ENCODE results near the gene DRC7.
"Not testable (repeated sequence)": the region's sequence is repeated elsewhere in the genome, so short reads cannot be mapped to it uniquely, and the experiment has no call there.

DRC7 gene

DNA sequence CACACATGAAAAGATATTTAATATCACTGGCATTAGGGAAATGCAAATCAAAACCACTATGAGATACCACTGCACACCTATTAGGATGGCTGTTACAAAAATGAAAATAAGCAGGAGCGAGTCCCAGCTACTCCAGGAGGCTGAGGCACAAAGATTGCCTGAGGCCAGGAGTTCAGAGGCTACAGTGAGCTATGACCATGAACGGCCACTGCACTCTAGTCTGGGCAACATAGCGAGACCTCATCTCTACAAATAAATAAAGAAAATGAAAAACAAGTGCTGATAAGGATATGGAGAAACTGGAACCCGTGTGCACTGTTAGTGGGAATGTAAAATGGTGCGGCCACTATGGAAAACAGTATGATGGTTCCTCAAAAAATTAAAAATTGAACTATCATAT, 84.1 kb downstream of the DRC7 start:
- H3K27ac ChIP-seq = no peak overlapping the region
- H3K36me3 ChIP-seq (ENCODE audit: insufficient read depth, low read length) = no peaks in the 10 kb centered on the region; the same call in 1 of the 2 replicates
- no peak overlapping the region for H3K4me3 ChIP-seq
- no peaks in the 10 kb centered on the region for H3K9me3 ChIP-seq (ENCODE audit: low read depth, low read length)
- TF ChIP-seq FOXP2 (optimal IDR thresholded peaks at IDR 0.05; ENCODE audit: control extremely low read depth, extremely low read length, insufficient read depth) (no peak), EZH2 (IDR thresholded peaks at IDR 0.05) (no peak), POLR2AphosphoS5 (IDR thresholded peaks at IDR 0.05; ENCODE audit: borderline replicate concordance, low read depth, low read length) (no peak)
- no peak overlapping the region for H3K9ac ChIP-seq (ENCODE audit: insufficient read length)
- no peak for DNase-seq (ENCODE audit: low read depth, low spot score)

DNA sequence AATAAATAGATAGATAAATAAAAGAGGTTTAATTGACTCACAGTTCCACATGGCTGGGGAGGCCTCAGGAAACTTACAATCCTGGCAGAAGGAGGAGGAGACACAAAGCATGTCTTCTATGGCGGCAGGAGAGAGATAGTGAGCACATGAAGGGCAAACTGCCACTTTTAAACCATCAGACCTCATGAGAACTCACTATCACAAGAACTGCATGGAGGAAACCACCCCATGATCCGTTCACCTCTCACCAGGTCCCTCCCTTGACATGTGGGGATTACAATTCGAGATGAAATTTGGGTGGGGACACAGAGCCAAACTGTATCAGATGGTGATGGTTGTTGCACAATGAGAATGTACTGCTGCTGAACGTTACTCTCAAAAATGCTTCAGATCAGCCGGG, 85.2 kb downstream of the DRC7 start:
- H3K27ac ChIP-seq; H3K36me3 ChIP-seq (ENCODE audit: insufficient read depth, low read length); H3K9me3 ChIP-seq (ENCODE audit: low read depth, low read length); DNase-seq (ENCODE audit: low read depth, low spot score); H3K9ac ChIP-seq (ENCODE audit: insufficient read length); H3K4me3 ChIP-seq: not testable (repeated sequence)

DNA sequence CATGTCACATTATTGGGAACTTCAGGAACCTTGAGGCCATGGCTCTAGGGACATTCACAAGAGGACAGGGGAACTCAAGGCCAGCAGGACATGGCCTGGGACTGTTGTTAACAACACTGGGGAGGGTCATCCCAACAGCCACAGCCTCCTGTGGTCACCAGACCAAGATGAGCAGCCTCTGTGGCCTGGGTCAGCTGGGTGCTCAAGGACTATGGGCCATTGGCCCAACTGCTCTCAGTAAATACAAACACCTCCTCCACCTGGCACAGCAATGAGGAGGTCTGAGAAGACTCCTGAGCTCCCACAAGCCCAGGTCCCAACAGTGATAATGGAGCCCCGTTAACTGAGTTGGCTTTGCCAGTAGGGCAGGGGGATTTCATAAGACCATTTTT, 86.7 kb downstream of the DRC7 start:
- Histone ChIP-seq H3K9ac (ENCODE audit: insufficient read length) (no peak overlapping the region), H3K27ac (no peak overlapping the region), H3K36me3 (ENCODE audit: insufficient read depth, low read length) (no peaks in the 10 kb centered on the region; the same call in 1 of the 2 replicates), H3K4me3 (no peak overlapping the region), H3K9me3 (ENCODE audit: low read depth, low read length) (no peaks in the 10 kb centered on the region)
- TF ChIP-seq POLR2AphosphoS5 (IDR thresholded peaks at IDR 0.05; ENCODE audit: borderline replicate concordance, low read depth, low read length) (no peak), FOXP2 (optimal IDR thresholded peaks at IDR 0.05; ENCODE audit: control extremely low read depth, extremely low read length, insufficient read depth) (no peak), EZH2 (IDR thresholded peaks at IDR 0.05) (no peak)
- no peak for DNase-seq (ENCODE audit: low read depth, low spot score)
